ENCODE data around the gene ZNF791. TPM values are rescaled to one million over a fixed set of nuclear protein-coding genes. Genes with fewer than 3 reads are reported as not detected.

The ZNF791 gene
- total RNA-seq, 1 experiment from 2014 or later, result 22.4 TPM

DNA sequence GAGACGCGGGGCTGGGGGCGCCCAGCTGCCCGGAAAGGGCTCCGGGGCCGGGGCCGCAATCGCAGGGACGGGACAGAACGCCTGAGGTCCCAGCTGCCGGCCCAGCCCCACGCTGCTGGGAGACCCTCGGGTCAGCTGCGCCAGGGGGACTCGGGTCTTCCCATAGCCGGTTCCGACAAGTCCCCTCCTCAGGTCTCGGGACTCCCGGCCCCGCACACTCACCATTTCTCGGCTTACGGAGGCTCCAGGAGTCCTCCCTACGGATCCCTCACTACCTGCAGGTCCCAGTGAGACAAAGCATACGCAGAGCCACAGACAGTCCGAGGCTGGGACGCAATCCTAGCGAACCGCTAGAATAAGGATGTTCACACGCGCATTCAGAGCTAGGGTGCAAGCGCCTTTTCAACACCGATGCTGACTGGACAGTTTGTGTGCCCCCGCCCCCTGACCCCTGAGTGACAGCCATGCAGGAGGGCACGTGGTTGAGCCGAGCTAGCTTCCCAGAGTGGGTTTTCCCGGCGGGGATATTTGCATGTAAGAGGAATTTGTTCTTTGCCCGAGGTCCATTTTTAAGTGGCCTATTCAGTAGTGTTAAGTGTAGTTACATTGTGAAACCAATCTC is 13.7 kb upstream of the ZNF791 start:
- Histone ChIP-seq H3K27me3 (ENCODE audit: insufficient read depth, low read depth) (no peaks in the 10 kb centered on the region), H2AFZ (no peak overlapping the region), H3K4me1 (replicated peaks; ENCODE audit: insufficient read depth) (no peaks in the 10 kb centered on the region), H3K9me3 (ENCODE audit: insufficient read depth, low read depth) (no peaks in the 10 kb centered on the region), H4K20me1 (ENCODE audit: insufficient read depth) (no peaks in the 10 kb centered on the region), H3K4me3 (no peak overlapping the region), H3K27ac (no peak overlapping the region), H3K36me3 (ENCODE audit: low read depth) (0 out of 2 replicates have a peak, but pooled peaks cover 3% of the 10 kb centered on the region), H3K9me2 (ENCODE audit: insufficient read depth) (no peaks in the 10 kb centered on the region), H3F3A (ENCODE audit: insufficient read depth, low read depth) (no peaks in the 10 kb centered on the region), H3K79me2 (ENCODE audit: low read depth) (no peaks in the 10 kb centered on the region), H3K4me2 (no peak overlapping the region)
- BruUV-seq (replicated peaks), result no TSS peak
- no peak for TF ChIP-seq EZH2 (IDR thresholded peaks at IDR 0.05; ENCODE audit: low read depth)
- TF ChIP-seq, protein P1, sequence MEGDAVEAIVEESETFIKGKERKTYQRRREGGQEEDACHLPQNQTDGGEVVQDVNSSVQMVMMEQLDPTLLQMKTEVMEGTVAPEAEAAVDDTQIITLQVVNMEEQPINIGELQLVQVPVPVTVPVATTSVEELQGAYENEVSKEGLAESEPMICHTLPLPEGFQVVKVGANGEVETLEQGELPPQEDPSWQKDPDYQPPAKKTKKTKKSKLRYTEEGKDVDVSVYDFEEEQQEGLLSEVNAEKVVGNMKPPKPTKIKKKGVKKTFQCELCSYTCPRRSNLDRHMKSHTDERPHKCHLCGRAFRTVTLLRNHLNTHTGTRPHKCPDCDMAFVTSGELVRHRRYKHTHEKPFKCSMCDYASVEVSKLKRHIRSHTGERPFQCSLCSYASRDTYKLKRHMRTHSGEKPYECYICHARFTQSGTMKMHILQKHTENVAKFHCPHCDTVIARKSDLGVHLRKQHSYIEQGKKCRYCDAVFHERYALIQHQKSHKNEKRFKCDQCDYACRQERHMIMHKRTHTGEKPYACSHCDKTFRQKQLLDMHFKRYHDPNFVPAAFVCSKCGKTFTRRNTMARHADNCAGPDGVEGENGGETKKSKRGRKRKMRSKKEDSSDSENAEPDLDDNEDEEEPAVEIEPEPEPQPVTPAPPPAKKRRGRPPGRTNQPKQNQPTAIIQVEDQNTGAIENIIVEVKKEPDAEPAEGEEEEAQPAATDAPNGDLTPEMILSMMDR (conservative IDR thresholded peaks at IDR 0.05), result no peak
- ChIA-PET POLR2A (ENCODE audit: unreplicated experiment) (no interaction called here), CTCF (no interaction called here)
- intact Hi-C loops (cut with micrococcal nuclease; ENCODE audit: unreplicated experiment), result no loop called here
- DNase-seq, result no peak

DNA sequence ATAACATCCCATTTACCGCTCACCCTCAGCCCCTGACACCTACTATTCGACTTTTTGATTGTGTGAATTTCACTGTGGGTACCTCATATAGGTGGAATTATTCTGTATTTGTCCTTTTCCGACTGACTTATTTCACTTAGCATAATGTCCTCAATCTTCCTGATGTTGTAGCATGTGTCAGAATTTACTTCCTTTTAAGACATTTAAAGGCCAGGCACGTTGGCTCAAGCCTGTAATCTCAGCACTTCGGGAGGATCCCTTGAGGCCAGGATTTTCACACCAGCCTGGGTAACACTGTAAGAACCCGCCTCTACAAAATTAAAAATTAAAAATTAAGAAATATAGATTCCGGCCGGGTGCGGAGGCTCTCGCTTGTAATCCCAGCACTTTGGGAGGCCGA is 13.1 kb upstream of the ZNF791 start:
- no peak for DNase-seq
- POLR2A ChIA-PET (ENCODE audit: unreplicated experiment), result no interaction called here
- H3K9me2 ChIP-seq (ENCODE audit: insufficient read depth), result no peaks in the 10 kb centered on the region
- no peak overlapping the region for H3K4me3 ChIP-seq
- no peaks in the 10 kb centered on the region for H4K20me1 ChIP-seq (ENCODE audit: insufficient read depth)
- H3K79me2 ChIP-seq (ENCODE audit: low read depth), result no peaks in the 10 kb centered on the region
- no peaks in the 10 kb centered on the region for H3K4me1 ChIP-seq (replicated peaks; ENCODE audit: insufficient read depth)
- no peak overlapping the region for H2AFZ ChIP-seq
- TF ChIP-seq EZH2 (IDR thresholded peaks at IDR 0.05; ENCODE audit: low read depth), result no peak
- TF ChIP-seq, protein P1 (conservative IDR thresholded peaks at IDR 0.05), result no peak
- H3F3A ChIP-seq (ENCODE audit: insufficient read depth, low read depth), result no peaks in the 10 kb centered on the region
- no TSS peak for BruUV-seq (replicated peaks)
- H3K4me2 ChIP-seq, result no peak overlapping the region
- CTCF ChIA-PET, result no interaction called here
- H3K36me3 ChIP-seq (ENCODE audit: low read depth), result 0 out of 2 replicates have a peak, but pooled peaks cover 3% of the 10 kb centered on the region
- no peak overlapping the region for H3K27ac ChIP-seq
- no peaks in the 10 kb centered on the region for H3K27me3 ChIP-seq (ENCODE audit: insufficient read depth, low read depth)
- H3K9me3 ChIP-seq (ENCODE audit: insufficient read depth, low read depth), result no peaks in the 10 kb centered on the region
- intact Hi-C loops (cut with micrococcal nuclease; ENCODE audit: unreplicated experiment), result no loop called here

DNA sequence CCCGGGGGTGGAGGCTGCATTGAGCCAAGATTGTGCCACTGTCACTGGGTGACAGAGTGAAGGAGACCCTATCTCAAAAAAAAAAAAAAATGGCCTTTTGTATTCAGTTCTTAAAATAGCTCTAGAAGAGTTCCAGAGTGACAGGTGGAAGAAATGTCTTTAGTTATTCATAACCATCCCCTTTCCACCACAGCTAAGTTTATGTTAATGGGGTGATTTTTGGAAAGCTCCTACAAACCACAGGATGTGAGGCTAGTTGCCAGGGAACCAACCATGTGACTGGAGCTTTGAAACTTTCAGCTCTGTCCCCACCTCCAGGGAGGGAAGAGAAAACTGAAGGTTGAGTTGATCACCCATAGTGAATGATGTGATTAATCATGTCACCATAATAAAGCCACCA is 7.0 kb upstream of the ZNF791 start:
- H3F3A ChIP-seq (ENCODE audit: insufficient read depth, low read depth), result no peaks in the 10 kb centered on the region
- ChIA-PET POLR2A (ENCODE audit: unreplicated experiment) (no interaction called here), CTCF (interaction anchor here (0.7 kb wide), 1 partner anchor 44 kb away, joined by 3 read pairs; no protein-coding TSS in a partner anchor)
- H3K9me3 ChIP-seq (ENCODE audit: insufficient read depth, low read depth), result no peaks in the 10 kb centered on the region
- DNase-seq, result no peak
- no peaks in the 10 kb centered on the region for H3K27me3 ChIP-seq (ENCODE audit: insufficient read depth, low read depth)
- H3K9me2 ChIP-seq (ENCODE audit: insufficient read depth), result no peaks in the 10 kb centered on the region
- no peak overlapping the region for H2AFZ ChIP-seq
- H3K4me3 ChIP-seq, result no peak overlapping the region
- no peak overlapping the region for H3K27ac ChIP-seq
- no peak for TF ChIP-seq EZH2 (IDR thresholded peaks at IDR 0.05; ENCODE audit: low read depth)
- TF ChIP-seq, protein P1 (conservative IDR thresholded peaks at IDR 0.05), result no peak
- intact Hi-C loops (cut with micrococcal nuclease; ENCODE audit: unreplicated experiment), result no loop called here
- no peak overlapping the region for H3K4me2 ChIP-seq
- no peaks in the 10 kb centered on the region for H4K20me1 ChIP-seq (ENCODE audit: insufficient read depth)
- H3K4me1 ChIP-seq (replicated peaks; ENCODE audit: insufficient read depth), result no peaks in the 10 kb centered on the region
- H3K36me3 ChIP-seq (ENCODE audit: low read depth), result 0 out of 2 replicates have a peak, but pooled peaks cover 9% of the 10 kb centered on the region
- no TSS peak for BruUV-seq (replicated peaks)
- no peaks in the 10 kb centered on the region for H3K79me2 ChIP-seq (ENCODE audit: low read depth)

Measured in PC-9 (cell line).